ENCODE measurements around the gene IFITM1. TPM values are rescaled to one million over a fixed set of nuclear protein-coding genes. Genes with fewer than 3 reads are reported as not detected.

Gene IFITM1
- total and polyA plus RNA-seq, 9 of the 15 experiments (the other 6 are each of a cell fraction or from before 2014, with no cell fraction given) = 691 to 5,579 (median 974) TPM

DNA sequence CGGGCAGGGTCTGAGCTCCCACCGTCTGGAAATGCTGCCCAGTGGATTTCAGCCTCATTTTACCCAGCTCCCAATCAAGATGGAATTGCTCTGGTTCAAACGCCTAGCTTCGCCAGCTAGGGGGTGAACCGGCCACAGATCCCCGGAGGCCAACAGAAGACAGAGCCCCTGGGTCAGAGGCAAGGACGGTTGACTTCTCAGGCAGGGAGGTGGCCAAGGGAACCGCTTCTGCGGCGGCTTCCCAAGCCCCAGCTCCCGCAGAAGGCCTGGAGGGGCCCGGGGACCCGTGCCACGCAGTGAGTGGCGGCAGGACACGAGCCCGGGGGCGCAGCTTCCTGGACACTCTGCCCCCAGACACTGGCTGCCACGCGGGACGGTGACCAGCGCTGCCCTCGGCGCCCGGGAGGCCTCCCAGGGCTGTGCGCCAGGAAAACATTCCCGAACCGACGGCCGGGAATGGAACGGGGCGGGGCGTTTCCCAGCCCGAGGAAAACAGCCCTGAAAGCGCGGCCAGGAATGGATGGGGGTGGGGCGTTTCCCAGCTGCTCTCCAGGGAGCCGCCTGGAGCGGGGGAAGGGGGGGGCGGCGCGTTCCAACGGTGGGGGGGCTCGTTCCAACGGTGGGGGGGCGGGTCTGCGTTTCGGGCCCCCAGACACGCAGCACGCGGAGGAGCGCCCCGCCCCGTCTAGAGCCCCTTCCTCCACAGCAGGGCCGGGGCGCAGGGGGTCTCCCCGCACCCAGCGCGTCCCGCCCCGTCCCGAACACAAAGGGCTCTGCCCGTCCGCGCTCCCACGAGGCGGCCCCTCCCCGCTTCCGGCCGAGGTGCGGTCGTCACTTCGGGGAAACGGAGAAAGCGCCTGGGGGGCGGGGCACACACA is 42.0 kb downstream of the IFITM1 start (continued):
- peak; percentile 84 for TF ChIP-seq ZNF79 (CRISPR knock-in tag; IDR thresholded peaks at IDR 0.05; ENCODE audit: low read depth)
- no peak for TF ChIP-seq YY1 (IDR thresholded peaks at IDR 0.05; ENCODE audit: borderline replicate concordance in 1 of 3, control insufficient read depth in 1 of 3, extremely low read depth in 1 of 3, insufficient read depth in 3 of 3, insufficient read length in 1 of 3, insufficient replicate concordance in 2 of 3, low read depth in 1 of 3, low read length in 2 of 3)
- no peak for TF ChIP-seq STAT5B (CRISPR knock-in tag; IDR thresholded peaks at IDR 0.05)
- TF ChIP-seq, protein P1, sequence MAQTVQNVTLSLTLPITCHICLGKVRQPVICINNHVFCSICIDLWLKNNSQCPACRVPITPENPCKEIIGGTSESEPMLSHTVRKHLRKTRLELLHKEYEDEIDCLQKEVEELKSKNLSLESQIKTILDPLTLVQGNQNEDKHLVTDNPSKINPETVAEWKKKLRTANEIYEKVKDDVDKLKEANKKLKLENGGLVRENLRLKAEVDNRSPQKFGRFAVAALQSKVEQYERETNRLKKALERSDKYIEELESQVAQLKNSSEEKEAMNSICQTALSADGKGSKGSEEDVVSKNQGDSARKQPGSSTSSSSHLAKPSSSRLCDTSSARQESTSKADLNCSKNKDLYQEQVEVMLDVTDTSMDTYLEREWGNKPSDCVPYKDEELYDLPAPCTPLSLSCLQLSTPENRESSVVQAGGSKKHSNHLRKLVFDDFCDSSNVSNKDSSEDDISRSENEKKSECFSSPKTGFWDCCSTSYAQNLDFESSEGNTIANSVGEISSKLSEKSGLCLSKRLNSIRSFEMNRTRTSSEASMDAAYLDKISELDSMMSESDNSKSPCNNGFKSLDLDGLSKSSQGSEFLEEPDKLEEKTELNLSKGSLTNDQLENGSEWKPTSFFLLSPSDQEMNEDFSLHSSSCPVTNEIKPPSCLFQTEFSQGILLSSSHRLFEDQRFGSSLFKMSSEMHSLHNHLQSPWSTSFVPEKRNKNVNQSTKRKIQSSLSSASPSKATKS (CRISPR knock-in tag; IDR thresholded peaks at IDR 0.05) = no peak
- no peak for TF ChIP-seq U2AF2 (optimal IDR thresholded peaks at IDR 0.05; ENCODE audit: low read depth, low read length)
- no peak; a peak in 1 of 3 replicates for TF ChIP-seq CBX3 (IDR thresholded peaks at IDR 0.05; ENCODE audit: borderline replicate concordance in 1 of 2, low read length in 2 of 2)
- TF ChIP-seq CREM (IDR thresholded peaks at IDR 0.05; ENCODE audit: low read depth) = peak; percentile 30
- TF ChIP-seq SPI1 (IDR thresholded peaks at IDR 0.05; ENCODE audit: borderline replicate concordance, low read depth, low read length) = no peak
- TF ChIP-seq, protein P2, sequence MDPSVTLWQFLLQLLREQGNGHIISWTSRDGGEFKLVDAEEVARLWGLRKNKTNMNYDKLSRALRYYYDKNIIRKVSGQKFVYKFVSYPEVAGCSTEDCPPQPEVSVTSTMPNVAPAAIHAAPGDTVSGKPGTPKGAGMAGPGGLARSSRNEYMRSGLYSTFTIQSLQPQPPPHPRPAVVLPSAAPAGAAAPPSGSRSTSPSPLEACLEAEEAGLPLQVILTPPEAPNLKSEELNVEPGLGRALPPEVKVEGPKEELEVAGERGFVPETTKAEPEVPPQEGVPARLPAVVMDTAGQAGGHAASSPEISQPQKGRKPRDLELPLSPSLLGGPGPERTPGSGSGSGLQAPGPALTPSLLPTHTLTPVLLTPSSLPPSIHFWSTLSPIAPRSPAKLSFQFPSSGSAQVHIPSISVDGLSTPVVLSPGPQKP (CRISPR knock-in tag; IDR thresholded peaks at IDR 0.05) = no peak
- TF ChIP-seq, protein P3, sequence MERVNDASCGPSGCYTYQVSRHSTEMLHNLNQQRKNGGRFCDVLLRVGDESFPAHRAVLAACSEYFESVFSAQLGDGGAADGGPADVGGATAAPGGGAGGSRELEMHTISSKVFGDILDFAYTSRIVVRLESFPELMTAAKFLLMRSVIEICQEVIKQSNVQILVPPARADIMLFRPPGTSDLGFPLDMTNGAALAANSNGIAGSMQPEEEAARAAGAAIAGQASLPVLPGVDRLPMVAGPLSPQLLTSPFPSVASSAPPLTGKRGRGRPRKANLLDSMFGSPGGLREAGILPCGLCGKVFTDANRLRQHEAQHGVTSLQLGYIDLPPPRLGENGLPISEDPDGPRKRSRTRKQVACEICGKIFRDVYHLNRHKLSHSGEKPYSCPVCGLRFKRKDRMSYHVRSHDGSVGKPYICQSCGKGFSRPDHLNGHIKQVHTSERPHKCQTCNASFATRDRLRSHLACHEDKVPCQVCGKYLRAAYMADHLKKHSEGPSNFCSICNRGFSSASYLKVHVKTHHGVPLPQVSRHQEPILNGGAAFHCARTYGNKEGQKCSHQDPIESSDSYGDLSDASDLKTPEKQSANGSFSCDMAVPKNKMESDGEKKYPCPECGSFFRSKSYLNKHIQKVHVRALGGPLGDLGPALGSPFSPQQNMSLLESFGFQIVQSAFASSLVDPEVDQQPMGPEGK (CRISPR knock-in tag; IDR thresholded peaks at IDR 0.05; ENCODE audit: borderline replicate concordance) = peak; percentile 52; the same call in 1 of the 2 replicates
- TF ChIP-seq, protein P4, sequence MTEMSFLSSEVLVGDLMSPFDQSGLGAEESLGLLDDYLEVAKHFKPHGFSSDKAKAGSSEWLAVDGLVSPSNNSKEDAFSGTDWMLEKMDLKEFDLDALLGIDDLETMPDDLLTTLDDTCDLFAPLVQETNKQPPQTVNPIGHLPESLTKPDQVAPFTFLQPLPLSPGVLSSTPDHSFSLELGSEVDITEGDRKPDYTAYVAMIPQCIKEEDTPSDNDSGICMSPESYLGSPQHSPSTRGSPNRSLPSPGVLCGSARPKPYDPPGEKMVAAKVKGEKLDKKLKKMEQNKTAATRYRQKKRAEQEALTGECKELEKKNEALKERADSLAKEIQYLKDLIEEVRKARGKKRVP (CRISPR knock-in tag; IDR thresholded peaks at IDR 0.05) = 0 out of 2 replicates have a peak, but pooled peaks have one; percentile 70
- no peak for TF ChIP-seq MAFF (IDR thresholded peaks at IDR 0.05; ENCODE audit: low read length)
- TF ChIP-seq FIP1L1 (IDR thresholded peaks at IDR 0.05; ENCODE audit: low read depth, low read length, poor library complexity, severe bottlenecking) = peak; percentile 77
- TF ChIP-seq, protein P5, sequence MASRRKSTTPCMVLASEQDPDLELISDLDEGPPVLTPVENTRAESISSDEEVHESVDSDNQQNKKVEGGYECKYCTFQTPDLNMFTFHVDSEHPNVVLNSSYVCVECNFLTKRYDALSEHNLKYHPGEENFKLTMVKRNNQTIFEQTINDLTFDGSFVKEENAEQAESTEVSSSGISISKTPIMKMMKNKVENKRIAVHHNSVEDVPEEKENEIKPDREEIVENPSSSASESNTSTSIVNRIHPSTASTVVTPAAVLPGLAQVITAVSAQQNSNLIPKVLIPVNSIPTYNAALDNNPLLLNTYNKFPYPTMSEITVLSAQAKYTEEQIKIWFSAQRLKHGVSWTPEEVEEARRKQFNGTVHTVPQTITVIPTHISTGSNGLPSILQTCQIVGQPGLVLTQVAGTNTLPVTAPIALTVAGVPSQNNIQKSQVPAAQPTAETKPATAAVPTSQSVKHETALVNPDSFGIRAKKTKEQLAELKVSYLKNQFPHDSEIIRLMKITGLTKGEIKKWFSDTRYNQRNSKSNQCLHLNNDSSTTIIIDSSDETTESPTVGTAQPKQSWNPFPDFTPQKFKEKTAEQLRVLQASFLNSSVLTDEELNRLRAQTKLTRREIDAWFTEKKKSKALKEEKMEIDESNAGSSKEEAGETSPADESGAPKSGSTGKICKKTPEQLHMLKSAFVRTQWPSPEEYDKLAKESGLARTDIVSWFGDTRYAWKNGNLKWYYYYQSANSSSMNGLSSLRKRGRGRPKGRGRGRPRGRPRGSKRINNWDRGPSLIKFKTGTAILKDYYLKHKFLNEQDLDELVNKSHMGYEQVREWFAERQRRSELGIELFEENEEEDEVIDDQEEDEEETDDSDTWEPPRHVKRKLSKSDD (conservative IDR thresholded peaks at IDR 0.05; ENCODE audit: low read length) = no peak

Data from K562 (cell line).